ENCODE measurements around the gene MED12L. TPM values are rescaled to one million over a fixed set of nuclear protein-coding genes. Genes with fewer than 3 reads are reported as not detected.

The MED12L gene
- total RNA-seq, 2 experiments from 2014 or later, result 2.9 to 3.4 TPM

- ATAC-seq (no peak), DNase-seq (no peak)
- no peak overlapping the region for H3K4me3 Mint-ChIP-seq
- H3K9me3 Mint-ChIP-seq, result no peaks in the 10 kb centered on the region
- peaks cover 3% of the 10 kb centered on the region for H3K27me3 Mint-ChIP-seq
- ChIA-PET CTCF (interaction anchor here (1.2 to 7.7 kb wide), 9 partner anchors 9 to 424 kb away, joined by 6 to 63 read pairs (median 7); partner anchors contain the start of gene MED12L), POLR2A (interaction anchor here (1.0 kb wide), 1 partner anchor 9 kb away, joined by 3 read pairs; no protein-coding TSS in a partner anchor)
- H3K27ac Mint-ChIP-seq, result no peak overlapping the region
- intact Hi-C loops (cut with micrococcal nuclease), result loop anchor here (5.0 kb wide), 3 partner anchors 57 to 217 kb away; partner anchors contain the start of gene MED12L
- TF ChIP-seq CTCF (IDR thresholded peaks at IDR 0.05), result no peak
- H3K36me3 Mint-ChIP-seq (ENCODE audit: low read depth), result no peaks in the 10 kb centered on the region
- no peaks in the 10 kb centered on the region for H3K4me1 Mint-ChIP-seq (ENCODE audit: low read depth)
Measured at GRCh38 chr3:151144760-151145159, 59.3 kb downstream of the MED12L start.

- Mint-ChIP-seq H3K27ac (no peak overlapping the region), H3K9me3 (no peaks in the 10 kb centered on the region), H3K4me3 (no peak overlapping the region), H3K36me3 (ENCODE audit: low read depth) (no peaks in the 10 kb centered on the region), H3K4me1 (ENCODE audit: low read depth) (no peaks in the 10 kb centered on the region), H3K27me3 (peaks cover 3% of the 10 kb centered on the region)
- POLR2A ChIA-PET, result no interaction called here
- ATAC-seq (no peak), DNase-seq (no peak)
- CTCF ChIA-PET, result interaction anchor here (0.8 to 7.7 kb wide), 22 partner anchors 10 to 424 kb away, joined by 3 to 63 read pairs (median 5); partner anchors contain the start of gene MED12L
- intact Hi-C loops (cut with micrococcal nuclease), result loop anchor here (5.0 kb wide), 3 partner anchors 58 to 218 kb away; partner anchors contain the start of gene MED12L
- TF ChIP-seq CTCF (IDR thresholded peaks at IDR 0.05), result no peak
Measured at GRCh38 chr3:151145713-151146070, 60.2 kb downstream of the MED12L start.

DNA sequence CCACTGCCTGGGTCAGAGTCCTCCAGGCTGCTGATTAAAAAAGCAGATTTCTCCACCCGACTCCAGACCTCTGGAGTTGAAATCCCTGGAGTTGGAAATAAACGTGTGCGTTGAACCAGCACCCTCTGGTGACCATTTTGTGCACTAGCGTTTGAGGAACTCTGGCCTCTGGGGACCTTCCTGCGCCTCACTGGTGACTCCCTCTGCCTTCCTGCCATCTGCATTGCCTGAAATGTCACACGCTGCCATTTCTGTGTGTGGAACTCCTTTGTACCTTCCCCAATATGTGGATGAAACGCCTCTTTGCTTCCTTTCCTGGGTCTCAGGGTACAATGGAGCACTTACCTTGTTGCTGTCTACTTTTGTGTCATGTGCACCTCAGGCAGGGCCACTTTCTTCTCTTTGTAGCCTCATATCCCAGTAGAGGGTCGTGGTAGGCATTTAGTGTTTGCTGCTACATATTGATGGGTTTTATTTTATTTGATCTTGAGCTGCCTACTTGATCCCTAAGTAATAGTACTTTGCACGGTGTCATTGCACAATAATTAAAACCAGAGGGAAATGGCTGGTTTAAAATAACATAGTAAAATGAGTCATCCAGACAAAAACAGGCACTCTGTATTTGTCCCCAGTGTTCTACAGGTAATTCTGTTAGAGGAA, 60.7 kb downstream of the MED12L start:
- H3K4me3 Mint-ChIP-seq, result no peak overlapping the region
- H3K9me3 Mint-ChIP-seq, result no peaks in the 10 kb centered on the region
- ChIA-PET POLR2A (interaction anchor here (0.5 kb wide), 1 partner anchor 706 kb away, joined by 3 read pairs; no protein-coding TSS in a partner anchor), CTCF (interaction anchor here (0.7 to 7.7 kb wide), 29 partner anchors 10 to 425 kb away, joined by 3 to 63 read pairs (median 4); partner anchors contain the start of gene MED12L)
- no peaks in the 10 kb centered on the region for H3K4me1 Mint-ChIP-seq (ENCODE audit: low read depth)
- DNase-seq, result peak; percentile 71
- H3K27ac Mint-ChIP-seq, result no peak overlapping the region
- peak; percentile 98 for TF ChIP-seq CTCF (IDR thresholded peaks at IDR 0.05)
- peak; percentile 98 for ATAC-seq
- peaks cover 3% of the 10 kb centered on the region for H3K27me3 Mint-ChIP-seq
- no peaks in the 10 kb centered on the region for H3K36me3 Mint-ChIP-seq (ENCODE audit: low read depth)
- intact Hi-C loops (cut with micrococcal nuclease), result loop anchor here (5.0 kb wide), 3 partner anchors 59 to 219 kb away; partner anchors contain the start of gene MED12L

- no peaks in the 10 kb centered on the region for H3K4me1 Mint-ChIP-seq (ENCODE audit: low read depth)
- intact Hi-C loops (cut with micrococcal nuclease), result loop anchor here (5.0 kb wide), 3 partner anchors 59 to 219 kb away; partner anchors contain the start of gene MED12L
- TF ChIP-seq CTCF (IDR thresholded peaks at IDR 0.05), result no peak
- no peak overlapping the region for H3K27ac Mint-ChIP-seq
- no peaks in the 10 kb centered on the region for H3K36me3 Mint-ChIP-seq (ENCODE audit: low read depth)
- H3K9me3 Mint-ChIP-seq, result no peaks in the 10 kb centered on the region
- no peak overlapping the region for H3K4me3 Mint-ChIP-seq
- ChIA-PET CTCF (interaction anchor here (0.7 to 7.7 kb wide), 16 partner anchors 9 to 252 kb away, joined by 3 to 63 read pairs (median 4); partner anchors contain the start of gene MED12L), POLR2A (interaction anchor here (0.5 kb wide), 1 partner anchor 706 kb away, joined by 3 read pairs; no protein-coding TSS in a partner anchor)
- no peak for DNase-seq
- peaks cover 3% of the 10 kb centered on the region for H3K27me3 Mint-ChIP-seq
- no peak for ATAC-seq
Measured at GRCh38 chr3:151146731-151147091, 61.2 kb downstream of the MED12L start.

GRCh38 chr3:151147299-151147698, 61.8 kb downstream of the MED12L start:
- intact Hi-C loops (cut with micrococcal nuclease), result loop anchor here (5.0 kb wide), 3 partner anchors 60 to 220 kb away; partner anchors contain the start of gene MED12L
- Mint-ChIP-seq H3K27me3 (peaks cover 3% of the 10 kb centered on the region), H3K4me1 (ENCODE audit: low read depth) (no peaks in the 10 kb centered on the region), H3K9me3 (no peaks in the 10 kb centered on the region), H3K27ac (no peak overlapping the region), H3K36me3 (ENCODE audit: low read depth) (no peaks in the 10 kb centered on the region), H3K4me3 (no peak overlapping the region)
- ChIA-PET CTCF (interaction anchor here (0.8 to 7.7 kb wide), 11 partner anchors 9 to 222 kb away, joined by 3 to 63 read pairs (median 4); partner anchors contain the start of gene MED12L), POLR2A (no interaction called here)
- ATAC-seq (no peak), DNase-seq (no peak)
- TF ChIP-seq CTCF (IDR thresholded peaks at IDR 0.05), result no peak
